HepG2 (cell line): ENCODE data around the gene SMAP2. TPM values are rescaled to one million over a fixed set of nuclear protein-coding genes. Genes with fewer than 3 reads are reported as not detected.

Experiments used
- CHCHD3 ChIP-seq: sonication (generic); formaldehyde crosslinking; IDR thresholded peaks from 2 replicates; pipeline ENCODE4 v1.8.0; 2022; ENCODE audit warnings: mild to moderate bottlenecking, missing genetic modification reagents, moderate library complexity
- EZH2 ChIP-seq: conservative IDR thresholded peaks from 2 replicates; pipeline ENCODE4 v1.6.1; 2012; ENCODE audit warnings: mild to moderate bottlenecking, low read depth, low read length, moderate library complexity
- FOXA3 ChIP-seq: IDR thresholded peaks from 2 replicates; pipeline ENCODE4 v1.6.1; 2016; ENCODE audit warnings: missing genetic modification reagents, missing compliant biosample characterization
- GATAD1 ChIP-seq: IDR thresholded peaks from 2 replicates; pipeline ENCODE4 v1.6.1; 2016; ENCODE audit warnings: missing genetic modification reagents, missing compliant biosample characterization
- HDAC2 ChIP-seq: sonication (generic); formaldehyde crosslinking; IDR thresholded peaks from 2 replicates; pipeline ENCODE4 v1.4.0; 2020; ENCODE audit warnings: missing genetic modification reagents
- HNRNPL ChIP-seq: fragments of 200-400 bp; formaldehyde crosslinking; IDR thresholded peaks from 2 replicates; pipeline ENCODE4 v1.6.1; 2017; ENCODE audit warnings: mild to moderate bottlenecking, low read depth, low read length
- MAFF ChIP-seq: IDR thresholded peaks from 2 replicates; pipeline ENCODE4 v1.6.1; 2011; ENCODE audit warnings: low read depth, low read length, improper control_type of control experiment
- MTA3 ChIP-seq: sonication (generic); formaldehyde crosslinking; IDR thresholded peaks from 2 replicates; pipeline ENCODE4 v1.4.0; 2020; ENCODE audit warnings: missing genetic modification reagents
- PCBP1 ChIP-seq: fragments of 200-400 bp; formaldehyde crosslinking; IDR thresholded peaks from 2 replicates; pipeline ENCODE4 v1.6.1; 2017; ENCODE audit warnings: mild to moderate bottlenecking, low read depth, low read length, borderline replicate concordance
- PHF20 ChIP-seq: sonication (generic); formaldehyde crosslinking; IDR thresholded peaks from 2 replicates; pipeline ENCODE4 v1.5.0; 2020; ENCODE audit warnings: mild to moderate bottlenecking, missing genetic modification reagents
- RAD51 ChIP-seq: fragments of 450-650 bp; IDR thresholded peaks from 2 replicates; pipeline ENCODE4 v1.6.1; 2016; ENCODE audit warnings: borderline replicate concordance
- SRSF9 ChIP-seq: fragments of 200-400 bp; formaldehyde crosslinking; IDR thresholded peaks from 2 replicates; pipeline ENCODE4 v1.6.1; 2018; ENCODE audit warnings: borderline replicate concordance, mild to moderate bottlenecking, low read depth, low read length; ENCODE audit not compliant: insufficient read depth, poor library complexity, severe bottlenecking
- STAG1 ChIP-seq: sonication (generic); formaldehyde crosslinking; IDR thresholded peaks from 2 replicates; pipeline ENCODE4 v1.4.0; 2020; ENCODE audit warnings: missing genetic modification reagents
- SYNCRIP ChIP-seq: fragments of 200-400 bp; formaldehyde crosslinking; IDR thresholded peaks from 2 replicates; pipeline ENCODE4 v1.6.1; 2018; ENCODE audit warnings: mild to moderate bottlenecking, low read depth, low read length; ENCODE audit not compliant: insufficient read depth
- ZNF160 ChIP-seq: sonication (generic); formaldehyde crosslinking; IDR thresholded peaks from 2 replicates; pipeline ENCODE4 v1.8.0; 2022; ENCODE audit warnings: mild to moderate bottlenecking, inconsistent platforms, missing genetic modification reagents
- ZNF17 ChIP-seq: sonication (generic); formaldehyde crosslinking; IDR thresholded peaks from 2 replicates; pipeline ENCODE4 v1.5.0; 2020; ENCODE audit warnings: mild to moderate bottlenecking, missing genetic modification reagents
- ZNF530 ChIP-seq: sonication (generic); formaldehyde crosslinking; IDR thresholded peaks from 2 replicates; pipeline ENCODE4 v1.5.0; 2020; ENCODE audit warnings: low read depth, mild to moderate bottlenecking, missing genetic modification reagents
- ZNF768 ChIP-seq: sonication (generic); formaldehyde crosslinking; IDR thresholded peaks from 2 replicates; pipeline ENCODE4 v1.4.0; 2020; ENCODE audit warnings: missing genetic modification reagents
- ZNF788 ChIP-seq: sonication (generic); formaldehyde crosslinking; IDR thresholded peaks from 2 replicates; pipeline ENCODE4 v1.5.0; 2020; ENCODE audit warnings: mild to moderate bottlenecking, missing genetic modification reagents, borderline replicate concordance
- ZNF83 ChIP-seq: sonication (generic); formaldehyde crosslinking; IDR thresholded peaks from 2 replicates; pipeline ENCODE4 v1.4.0; 2020; ENCODE audit warnings: missing genetic modification reagents, mild to moderate bottlenecking, borderline replicate concordance
- polyA plus RNA-seq, 8 experiments: library from polyadenylated mRNA; depleted of rRNA in 3 of 8; stranded (reverse) in 7 of 8; unstranded in 1 of 8; fragments of >200 nt; fragmentation: Illumina TruSeq in 4 of 8; extraction: Trizol in 4 of 8; gene quantifications; 2 replicates each; pipeline versions ENCODE4 v1.2.1 to v1.2.3, GENCODE V29; 2011 to 2016; ENCODE audit warnings: low read depth in 4 of 8, missing spikeins in 1 of 8, mixed read lengths in 1 of 8; ENCODE audit not compliant: insufficient read depth in 1 of 8
- total RNA-seq, 5 experiments: library from RNA; depleted of rRNA; stranded (reverse); fragments of >200 nt; fragmentation: Illumina TruSeq; extraction: Trizol; gene quantifications; 2 replicates each; pipeline ENCODE4 v1.2.3, GENCODE V29; 2016; ENCODE audit warnings: low read depth in 1 of 5
- TF ChIP-seq, protein P1 (sequence below): sonication (generic); formaldehyde crosslinking; IDR thresholded peaks from 2 replicates; pipeline ENCODE4 v1.8.0; 2022; ENCODE audit warnings: missing genetic modification reagents, mild to moderate bottlenecking, borderline replicate concordance
- TF ChIP-seq, protein P2 (sequence below): IDR thresholded peaks from 2 replicates; pipeline ENCODE4 v1.6.1; 2016; ENCODE audit warnings: low read depth, missing genetic modification reagents, missing compliant biosample characterization
- TF ChIP-seq, protein P3 (sequence below): sonication (generic); formaldehyde crosslinking; IDR thresholded peaks from 2 replicates; pipeline ENCODE4 v1.4.0; 2020; ENCODE audit warnings: missing genetic modification reagents, borderline replicate concordance

Gene SMAP2
- total and polyA plus RNA-seq, 2 of the 13 experiments (the other 11 are each of a cell fraction or from before 2014, with no cell fraction given): 19.0 to 22.3 TPM

DNA sequence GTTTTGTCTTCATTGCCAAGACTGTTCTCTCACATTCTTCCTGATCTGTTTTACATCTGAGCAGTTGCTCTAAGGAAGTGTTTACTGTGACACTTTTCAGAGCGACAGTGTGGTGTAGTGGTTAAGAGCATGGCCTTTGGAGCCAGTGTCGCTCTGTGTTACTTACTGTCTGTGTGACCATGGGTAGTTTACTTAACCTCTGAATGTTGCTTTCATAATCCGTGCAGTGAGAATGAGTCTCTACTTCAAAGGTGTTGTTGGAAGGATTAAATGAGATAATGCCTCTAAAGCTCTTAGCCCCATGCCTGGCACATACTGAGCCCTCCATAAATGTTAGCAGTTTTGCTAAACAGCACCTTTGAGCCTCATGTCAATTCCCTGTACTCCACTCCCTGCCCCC lies 40.8 kb downstream of the SMAP2 start (continued):
- TF ChIP-seq, protein P1, sequence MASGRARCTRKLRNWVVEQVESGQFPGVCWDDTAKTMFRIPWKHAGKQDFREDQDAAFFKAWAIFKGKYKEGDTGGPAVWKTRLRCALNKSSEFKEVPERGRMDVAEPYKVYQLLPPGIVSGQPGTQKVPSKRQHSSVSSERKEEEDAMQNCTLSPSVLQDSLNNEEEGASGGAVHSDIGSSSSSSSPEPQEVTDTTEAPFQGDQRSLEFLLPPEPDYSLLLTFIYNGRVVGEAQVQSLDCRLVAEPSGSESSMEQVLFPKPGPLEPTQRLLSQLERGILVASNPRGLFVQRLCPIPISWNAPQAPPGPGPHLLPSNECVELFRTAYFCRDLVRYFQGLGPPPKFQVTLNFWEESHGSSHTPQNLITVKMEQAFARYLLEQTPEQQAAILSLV (CRISPR knock-in tag): no peak
- TF ChIP-seq, protein P2, sequence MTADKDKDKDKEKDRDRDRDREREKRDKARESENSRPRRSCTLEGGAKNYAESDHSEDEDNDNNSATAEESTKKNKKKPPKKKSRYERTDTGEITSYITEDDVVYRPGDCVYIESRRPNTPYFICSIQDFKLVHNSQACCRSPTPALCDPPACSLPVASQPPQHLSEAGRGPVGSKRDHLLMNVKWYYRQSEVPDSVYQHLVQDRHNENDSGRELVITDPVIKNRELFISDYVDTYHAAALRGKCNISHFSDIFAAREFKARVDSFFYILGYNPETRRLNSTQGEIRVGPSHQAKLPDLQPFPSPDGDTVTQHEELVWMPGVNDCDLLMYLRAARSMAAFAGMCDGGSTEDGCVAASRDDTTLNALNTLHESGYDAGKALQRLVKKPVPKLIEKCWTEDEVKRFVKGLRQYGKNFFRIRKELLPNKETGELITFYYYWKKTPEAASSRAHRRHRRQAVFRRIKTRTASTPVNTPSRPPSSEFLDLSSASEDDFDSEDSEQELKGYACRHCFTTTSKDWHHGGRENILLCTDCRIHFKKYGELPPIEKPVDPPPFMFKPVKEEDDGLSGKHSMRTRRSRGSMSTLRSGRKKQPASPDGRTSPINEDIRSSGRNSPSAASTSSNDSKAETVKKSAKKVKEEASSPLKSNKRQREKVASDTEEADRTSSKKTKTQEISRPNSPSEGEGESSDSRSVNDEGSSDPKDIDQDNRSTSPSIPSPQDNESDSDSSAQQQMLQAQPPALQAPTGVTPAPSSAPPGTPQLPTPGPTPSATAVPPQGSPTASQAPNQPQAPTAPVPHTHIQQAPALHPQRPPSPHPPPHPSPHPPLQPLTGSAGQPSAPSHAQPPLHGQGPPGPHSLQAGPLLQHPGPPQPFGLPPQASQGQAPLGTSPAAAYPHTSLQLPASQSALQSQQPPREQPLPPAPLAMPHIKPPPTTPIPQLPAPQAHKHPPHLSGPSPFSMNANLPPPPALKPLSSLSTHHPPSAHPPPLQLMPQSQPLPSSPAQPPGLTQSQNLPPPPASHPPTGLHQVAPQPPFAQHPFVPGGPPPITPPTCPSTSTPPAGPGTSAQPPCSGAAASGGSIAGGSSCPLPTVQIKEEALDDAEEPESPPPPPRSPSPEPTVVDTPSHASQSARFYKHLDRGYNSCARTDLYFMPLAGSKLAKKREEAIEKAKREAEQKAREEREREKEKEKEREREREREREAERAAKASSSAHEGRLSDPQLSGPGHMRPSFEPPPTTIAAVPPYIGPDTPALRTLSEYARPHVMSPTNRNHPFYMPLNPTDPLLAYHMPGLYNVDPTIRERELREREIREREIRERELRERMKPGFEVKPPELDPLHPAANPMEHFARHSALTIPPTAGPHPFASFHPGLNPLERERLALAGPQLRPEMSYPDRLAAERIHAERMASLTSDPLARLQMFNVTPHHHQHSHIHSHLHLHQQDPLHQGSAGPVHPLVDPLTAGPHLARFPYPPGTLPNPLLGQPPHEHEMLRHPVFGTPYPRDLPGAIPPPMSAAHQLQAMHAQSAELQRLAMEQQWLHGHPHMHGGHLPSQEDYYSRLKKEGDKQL (CRISPR knock-in tag): peak; percentile 54; the same call in 1 of the 2 replicates
- TF ChIP-seq STAG1 (CRISPR knock-in tag): no peak
- no peak for TF ChIP-seq HNRNPL
- no peak for TF ChIP-seq RAD51
- TF ChIP-seq HDAC2 (CRISPR knock-in tag): peak; percentile 24; the same call in 1 of the 2 replicates
- TF ChIP-seq SYNCRIP: no peak
- no peak for TF ChIP-seq ZNF788 (CRISPR knock-in tag)
- TF ChIP-seq GATAD1: no peak
- no peak for TF ChIP-seq PCBP1
- TF ChIP-seq ZNF530: no peak
- TF ChIP-seq ZNF160 (CRISPR knock-in tag): no peak
- no peak for TF ChIP-seq MAFF
- no peak for TF ChIP-seq MTA3 (CRISPR knock-in tag)
- TF ChIP-seq ZNF768 (CRISPR knock-in tag): no peak
- TF ChIP-seq ZNF83: no peak
- TF ChIP-seq CHCHD3: no peak
- TF ChIP-seq ZNF17 (CRISPR knock-in tag): no peak
- TF ChIP-seq, protein P3, sequence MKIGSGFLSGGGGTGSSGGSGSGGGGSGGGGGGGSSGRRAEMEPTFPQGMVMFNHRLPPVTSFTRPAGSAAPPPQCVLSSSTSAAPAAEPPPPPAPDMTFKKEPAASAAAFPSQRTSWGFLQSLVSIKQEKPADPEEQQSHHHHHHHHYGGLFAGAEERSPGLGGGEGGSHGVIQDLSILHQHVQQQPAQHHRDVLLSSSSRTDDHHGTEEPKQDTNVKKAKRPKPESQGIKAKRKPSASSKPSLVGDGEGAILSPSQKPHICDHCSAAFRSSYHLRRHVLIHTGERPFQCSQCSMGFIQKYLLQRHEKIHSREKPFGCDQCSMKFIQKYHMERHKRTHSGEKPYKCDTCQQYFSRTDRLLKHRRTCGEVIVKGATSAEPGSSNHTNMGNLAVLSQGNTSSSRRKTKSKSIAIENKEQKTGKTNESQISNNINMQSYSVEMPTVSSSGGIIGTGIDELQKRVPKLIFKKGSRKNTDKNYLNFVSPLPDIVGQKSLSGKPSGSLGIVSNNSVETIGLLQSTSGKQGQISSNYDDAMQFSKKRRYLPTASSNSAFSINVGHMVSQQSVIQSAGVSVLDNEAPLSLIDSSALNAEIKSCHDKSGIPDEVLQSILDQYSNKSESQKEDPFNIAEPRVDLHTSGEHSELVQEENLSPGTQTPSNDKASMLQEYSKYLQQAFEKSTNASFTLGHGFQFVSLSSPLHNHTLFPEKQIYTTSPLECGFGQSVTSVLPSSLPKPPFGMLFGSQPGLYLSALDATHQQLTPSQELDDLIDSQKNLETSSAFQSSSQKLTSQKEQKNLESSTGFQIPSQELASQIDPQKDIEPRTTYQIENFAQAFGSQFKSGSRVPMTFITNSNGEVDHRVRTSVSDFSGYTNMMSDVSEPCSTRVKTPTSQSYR (CRISPR knock-in tag): peak; percentile 66; the same call in 1 of the 2 replicates
- TF ChIP-seq SRSF9: no peak
- TF ChIP-seq PHF20 (CRISPR knock-in tag): no peak
- no peak for TF ChIP-seq EZH2
- 0 out of 2 replicates have a peak, but pooled peaks have one; percentile 19 for TF ChIP-seq FOXA3 (CRISPR knock-in tag)
